Measurements from ENCODE around the gene ATP1B2. TPM values are rescaled to one million over a fixed set of nuclear protein-coding genes. Genes with fewer than 3 reads are reported as not detected.

ATP1B2 gene
- total and polyA plus RNA-seq, 2 of the 8 experiments (the other 6 are each of a cell fraction or from before 2014, with no cell fraction given), result 9.1 to 21.0 TPM

DNA sequence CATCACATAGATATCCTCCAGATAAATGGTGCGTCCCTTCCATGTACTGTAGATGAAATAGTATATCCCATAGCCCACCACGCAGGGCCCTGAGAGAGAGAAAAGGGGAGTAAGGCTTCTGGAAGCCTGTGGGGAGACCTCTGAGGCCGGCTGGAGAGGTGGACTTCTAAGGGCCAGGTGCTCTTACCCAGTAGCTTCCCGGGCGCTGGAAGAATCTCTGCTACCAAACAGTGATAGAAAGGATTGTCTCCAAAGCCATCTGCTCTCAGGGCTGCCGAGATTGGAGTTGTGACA lies 23.8 kb upstream of the ATP1B2 start:
- no peak overlapping the region; the same call in 1 of the 2 replicates for H4K8ac ChIP-seq (ENCODE audit: extremely low read depth, insufficient read depth, low read length)
- H3K79me2 ChIP-seq (ENCODE audit: control insufficient read depth in 1 of 2, insufficient read depth in 2 of 2, low read length in 2 of 2), result peaks cover 0 to 3% of the 10 kb centered on the region in 2 experiments; a peak in 1 of 4 replicates
- no peak overlapping the region for H4K91ac ChIP-seq (replicated peaks; ENCODE audit: insufficient read length, low read length)
- peaks cover 2% of the 10 kb centered on the region; the same call in 1 of the 2 replicates for H3K79me1 ChIP-seq (ENCODE audit: low read depth, low read length)
- peak overlapping the region; percentile 87 for H3K18ac ChIP-seq (ENCODE audit: extremely low read depth, low read length)
- H3K23me2 ChIP-seq (ENCODE audit: low read depth, low read length), result peaks cover 8% of the 10 kb centered on the region
- peak overlapping the region in 3 of 4 experiments; percentile 64 to 79 (median 77); a peak in 5 of 7 replicates for H3K9ac ChIP-seq (replicated peaks in 1 of 4; ENCODE audit: extremely low read depth in 1 of 4, low read depth in 3 of 4, low read length in 3 of 4)
- no peak overlapping the region for H4K5ac ChIP-seq (ENCODE audit: insufficient read length, low read depth, low read length)
- H3K27ac ChIP-seq (ENCODE audit: low read depth, low read length), result peak overlapping the region; percentile 16; the same call in 1 of the 2 replicates
- peak overlapping the region; percentile 72 to 98 (median 76) for H3K4me3 ChIP-seq (ENCODE audit: extremely low read depth in 1 of 4, insufficient read depth in 2 of 4, low read depth in 3 of 4, low read length in 4 of 4)
- no peaks in the 10 kb centered on the region for H3K27me3 ChIP-seq (replicated peaks in 1 of 4; ENCODE audit: control insufficient read depth in 3 of 4, extremely low read depth in 1 of 4, insufficient read depth in 3 of 4, low read length in 3 of 4)
- H2AK5ac ChIP-seq (ENCODE audit: low read depth, low read length), result no peak overlapping the region
- DNase-seq (ENCODE audit: low read depth in 1 of 2, low spot score in 2 of 2) (no peak), FAIRE-seq (no peak)
- no peak overlapping the region for H3K4ac ChIP-seq (replicated peaks; ENCODE audit: insufficient read length, low read depth, low read length)
- peaks cover 2 to 10% (median 4%) of the 10 kb centered on the region in 4 experiments; a peak in 5 of 7 replicates for H3K4me1 ChIP-seq (replicated peaks in 1 of 4; ENCODE audit: control insufficient read depth in 3 of 4, insufficient read depth in 4 of 4, low read length in 3 of 4)
- ChIA-PET POLR2A (ENCODE audit: partially characterized antibody) (interaction anchor here (1.2 to 79.4 kb wide), 10 partner anchors 10 to 104 kb away, joined by 3 to 2272 read pairs (median 13); partner anchors contain the start of genes ATP1B2, EFNB3, FXR2 and MPDU1), CTCF (ENCODE audit: partially characterized antibody) (interaction anchor here (0.9 to 3.7 kb wide), 13 partner anchors 9 to 85 kb away, joined by 3 to 23 read pairs (median 5); partner anchors contain the start of genes EFNB3, FXR2, TP53 and WRAP53)
- no peaks in the 10 kb centered on the region for H4K20me1 ChIP-seq (replicated peaks in 1 of 2; ENCODE audit: control insufficient read depth in 1 of 2, insufficient read depth in 2 of 2, low read length in 2 of 2)
- WGBS, 2 experiments (ENCODE audit: extremely low coverage in 1 of 2, insufficient coverage in 1 of 2, insufficient read length in 1 of 2, insufficient replicate concordance in 2 of 2, low coverage in 1 of 2, low lambda C conversion rate in 2 of 2, missing lambda C conversion rate in 1 of 2), result 26% methylated on average over 6 of the region's 6 CpGs; no CpG with 5 or more reads in 1 of the 2 experiments
- H3K4me2 ChIP-seq (ENCODE audit: insufficient read depth in 1 of 2, low read depth in 2 of 2, low read length in 2 of 2), result peak overlapping the region; percentile 72 to 77
- no peak overlapping the region for H2AFZ ChIP-seq (ENCODE audit: low read length)
- peaks cover 0 to 4% (median 0%) of the 10 kb centered on the region in 4 experiments; a peak in 1 of 8 replicates for H3K36me3 ChIP-seq (ENCODE audit: control insufficient read depth in 2 of 4, insufficient read depth in 4 of 4, low read length in 3 of 4)
- H2BK12ac ChIP-seq (ENCODE audit: low read depth, low read length), result no peak overlapping the region
- no peak overlapping the region for H2BK120ac ChIP-seq (replicated peaks; ENCODE audit: low read depth, low read length)
- H3K56ac ChIP-seq (replicated peaks; ENCODE audit: insufficient read length, low read depth, low read length), result peak overlapping the region; percentile 62
- no peak overlapping the region for H2BK5ac ChIP-seq (ENCODE audit: low read depth, low read length)
- no peaks in the 10 kb centered on the region for H3K9me3 ChIP-seq (ENCODE audit: insufficient read depth in 2 of 2, low read depth in 1 of 2, low read length in 1 of 2)
- H3K14ac ChIP-seq (ENCODE audit: insufficient read length), result no peak overlapping the region
- no peak overlapping the region for H2BK20ac ChIP-seq (ENCODE audit: low read length)
- no peak overlapping the region for H3K23ac ChIP-seq (ENCODE audit: insufficient read length)
- peak overlapping the region; percentile 61; the same call in 1 of the 2 replicates for H2BK15ac ChIP-seq (ENCODE audit: low read length)
- TF ChIP-seq YY1 (IDR thresholded peaks at IDR 0.05; ENCODE audit: low read depth, low read length) (no peak), POU5F1 (IDR thresholded peaks at IDR 0.05; ENCODE audit: low read depth, low read length) (no peak), JUN (IDR thresholded peaks at IDR 0.05; ENCODE audit: low read depth, low read length) (no peak), RFX5 (IDR thresholded peaks at IDR 0.05; ENCODE audit: borderline replicate concordance, low read depth, low read length) (no peak), TBP (IDR thresholded peaks at IDR 0.05; ENCODE audit: low read depth, low read length) (no peak), EP300 (IDR thresholded peaks at IDR 0.05; ENCODE audit: borderline replicate concordance in 1 of 2, low read depth in 2 of 2, low read length in 2 of 2) (no peak), TAF1 (IDR thresholded peaks at IDR 0.05; ENCODE audit: low read depth, low read length) (no peak), EZH2 (IDR thresholded peaks at IDR 0.05; ENCODE audit: low read depth, low read length, severe bottlenecking) (no peak), PHF8 (conservative IDR thresholded peaks at IDR 0.05; ENCODE audit: low read depth, low read length) (no peak), RNF2 (IDR thresholded peaks at IDR 0.05; ENCODE audit: borderline replicate concordance, low read depth, low read length, missing control alignments, poor library complexity, severe bottlenecking) (no peak), SAP30 (IDR thresholded peaks at IDR 0.05; ENCODE audit: insufficient read depth, insufficient replicate concordance, low read length) (no peak)
- TF ChIP-seq, protein P1, sequence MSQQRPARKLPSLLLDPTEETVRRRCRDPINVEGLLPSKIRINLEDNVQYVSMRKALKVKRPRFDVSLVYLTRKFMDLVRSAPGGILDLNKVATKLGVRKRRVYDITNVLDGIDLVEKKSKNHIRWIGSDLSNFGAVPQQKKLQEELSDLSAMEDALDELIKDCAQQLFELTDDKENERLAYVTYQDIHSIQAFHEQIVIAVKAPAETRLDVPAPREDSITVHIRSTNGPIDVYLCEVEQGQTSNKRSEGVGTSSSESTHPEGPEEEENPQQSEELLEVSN (IDR thresholded peaks at IDR 0.05), result no peak

All from H1 (cell line).